ENCODE data around the gene TCTN1.
"Not testable (repeated sequence)": the region's sequence is repeated elsewhere in the genome, so short reads cannot be mapped to it uniquely, and the experiment has no call there.

Gene TCTN1

DNA sequence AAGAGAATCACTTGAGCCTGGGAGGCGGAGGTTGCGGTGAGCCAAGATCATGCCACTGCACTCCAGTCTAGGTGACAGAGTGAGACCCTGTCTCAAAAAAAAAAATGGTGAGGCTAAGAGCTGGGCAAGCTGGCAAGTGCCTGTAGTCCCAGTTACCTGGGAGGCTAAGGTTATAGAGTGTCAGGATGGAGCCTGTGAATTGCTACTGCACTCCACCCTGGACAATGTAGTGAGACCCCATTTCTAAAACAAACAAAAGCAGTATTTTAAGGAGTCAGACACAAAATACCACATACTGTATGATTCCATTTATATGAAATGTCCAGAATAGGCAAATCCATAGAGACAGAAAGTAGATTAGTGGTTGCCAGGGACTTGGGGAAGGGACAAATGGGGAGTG is 26.8 kb upstream of the TCTN1 start:
- DNase-seq, result not testable (repeated sequence)

DNA sequence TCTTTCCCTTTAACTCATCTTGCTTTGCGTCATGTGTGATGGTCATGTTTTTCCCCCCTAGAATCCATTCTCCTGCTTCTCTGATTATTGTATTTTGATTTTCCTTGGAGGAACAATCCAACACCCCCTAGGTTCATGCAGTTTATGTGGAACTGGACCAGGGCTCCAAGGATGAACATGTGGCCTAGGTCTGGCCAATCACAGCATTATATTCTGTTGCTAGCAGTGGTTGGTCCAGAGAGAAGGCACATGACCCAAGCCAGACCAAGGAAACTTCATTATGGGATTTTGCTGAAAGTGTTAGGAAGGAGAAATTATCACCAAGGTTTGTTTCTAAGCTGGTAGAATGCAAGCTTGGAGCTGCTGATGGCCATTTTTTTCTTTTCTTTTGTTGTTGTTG is 23.9 kb upstream of the TCTN1 start:
- no peak for DNase-seq

DNA sequence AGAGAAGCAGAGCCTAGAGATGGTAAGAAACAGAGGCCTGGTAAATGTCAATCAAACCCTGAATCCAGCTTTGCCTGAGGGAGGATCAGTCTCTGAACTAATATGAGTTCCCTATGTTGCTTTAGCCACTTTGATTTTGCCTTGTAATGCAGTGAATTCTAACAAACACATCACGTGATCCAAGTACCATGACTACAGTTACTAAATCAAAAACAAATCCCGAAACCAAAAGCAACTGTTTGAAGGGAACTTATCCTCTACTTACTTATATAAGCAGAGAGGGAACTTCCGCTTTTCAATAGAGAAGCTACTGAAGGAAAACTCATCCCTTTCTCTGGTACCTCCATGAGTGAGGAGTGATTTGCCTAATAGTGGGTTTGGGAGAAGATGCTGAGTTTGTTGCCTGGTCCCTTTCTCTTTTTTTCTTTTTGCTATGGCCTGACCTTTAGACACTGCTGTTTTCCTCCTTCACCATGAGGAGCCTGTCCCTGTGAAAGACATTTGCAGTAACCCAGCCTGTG is 23.1 kb upstream of the TCTN1 start:
- no peak for DNase-seq

DNA sequence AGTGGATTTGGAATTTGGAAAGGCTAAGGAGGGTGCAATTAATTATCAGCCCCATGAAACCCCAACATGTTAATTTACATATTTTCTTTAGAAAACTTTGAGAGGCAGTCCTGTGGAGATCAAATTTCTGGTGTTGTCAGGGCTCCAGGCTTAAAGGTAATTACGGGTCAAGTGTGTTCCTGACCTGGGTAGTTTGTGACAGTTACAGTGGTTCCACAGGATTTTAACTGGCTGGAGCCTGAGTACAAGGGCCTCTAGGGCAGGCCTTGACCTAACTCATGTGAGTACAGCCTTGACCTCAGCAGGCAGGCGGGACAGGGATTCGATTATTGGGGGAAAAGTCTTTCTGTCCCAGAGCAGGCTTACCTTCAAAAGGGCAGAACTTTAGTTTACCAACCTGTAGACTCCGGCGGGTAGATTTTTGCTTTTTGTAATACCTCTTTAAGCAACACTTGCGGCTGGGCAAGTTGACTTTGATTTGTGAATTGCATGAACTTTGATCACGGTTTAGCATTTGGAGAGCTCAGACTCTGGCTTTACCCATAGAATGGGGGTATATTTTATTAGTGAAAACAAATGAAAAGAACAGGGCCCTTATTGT is 22.4 kb upstream of the TCTN1 start:
- no peak for DNase-seq

DNA sequence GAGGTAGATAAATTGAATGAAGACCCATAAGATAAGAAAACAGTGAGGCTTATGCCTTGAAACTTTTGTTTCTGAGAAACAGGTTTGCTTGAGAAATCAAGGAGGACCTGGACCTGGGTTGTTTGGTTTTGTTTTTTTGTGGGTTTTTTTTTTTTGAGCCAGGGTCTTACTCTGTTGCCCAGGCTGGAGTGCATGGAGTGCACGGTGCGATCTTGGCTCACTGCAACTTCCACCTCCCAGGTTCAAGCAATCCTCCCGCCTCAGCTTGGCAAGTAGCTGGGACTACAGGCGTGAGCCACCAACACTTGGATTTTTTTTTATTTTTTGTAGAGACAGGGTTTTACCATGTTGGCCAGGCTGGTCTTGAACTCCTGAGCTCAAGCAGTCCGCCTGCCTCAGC is 21.9 kb upstream of the TCTN1 start:
- DNase-seq, result no peak

DNA sequence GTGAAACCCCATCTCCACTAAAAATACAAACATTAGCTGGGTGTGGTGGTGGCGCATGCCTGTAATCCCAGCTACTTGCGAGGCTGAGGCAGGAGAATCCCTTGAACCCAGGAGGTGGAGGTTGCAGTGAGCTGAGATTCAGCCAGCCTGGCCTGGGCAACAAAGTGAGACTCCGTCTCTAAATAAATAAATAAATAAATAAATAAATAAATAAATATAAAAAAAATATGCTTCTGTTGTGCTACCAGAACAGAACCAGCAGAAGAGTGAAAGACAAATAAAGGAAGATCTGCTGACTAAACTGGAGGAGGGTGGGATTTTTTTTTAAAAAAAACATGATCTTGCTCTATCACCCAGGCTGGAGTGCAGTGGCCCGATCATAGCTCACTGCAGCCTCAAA is 21.0 kb upstream of the TCTN1 start:
- not testable (repeated sequence) for DNase-seq

DNA sequence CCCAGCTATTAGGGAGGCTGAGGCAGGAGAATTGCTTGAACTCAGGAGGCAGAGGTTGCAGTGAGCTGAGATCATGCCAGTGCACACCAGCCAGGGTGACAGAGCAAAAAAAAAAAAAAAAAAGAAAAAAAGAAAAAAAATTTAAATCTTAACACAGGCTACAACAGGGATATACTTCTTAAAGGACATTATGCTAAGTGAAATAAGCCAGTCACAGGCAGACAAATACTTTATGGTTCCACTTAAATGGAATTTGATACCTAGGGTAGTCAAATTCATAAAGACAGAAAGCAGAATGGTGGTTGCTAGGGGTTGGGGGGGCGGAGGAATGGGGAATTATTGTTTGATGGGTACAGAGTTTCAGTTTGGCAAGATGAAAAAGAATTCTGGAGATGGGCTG is 16.0 kb upstream of the TCTN1 start:
- DNase-seq, result no peak

DNA sequence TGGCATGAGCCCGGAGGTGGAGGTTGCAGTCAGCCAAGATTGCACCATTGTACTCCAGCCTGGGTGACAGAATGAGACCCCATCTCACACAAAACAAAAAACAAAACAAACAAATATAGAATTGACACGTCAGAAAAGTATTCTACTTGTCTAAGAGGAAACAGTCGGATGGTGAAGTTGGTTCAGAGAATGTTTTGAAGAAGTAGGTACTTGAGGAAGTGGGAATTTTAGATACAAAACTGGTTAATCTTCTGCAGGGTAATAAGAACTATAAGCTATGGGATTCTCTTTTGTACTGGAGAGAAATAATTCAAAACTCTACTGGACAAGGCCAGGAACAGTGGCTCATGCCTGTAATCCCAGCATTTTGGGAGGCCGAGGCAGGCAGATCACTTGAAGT is 14.6 kb upstream of the TCTN1 start:
- no peak for DNase-seq

DNA sequence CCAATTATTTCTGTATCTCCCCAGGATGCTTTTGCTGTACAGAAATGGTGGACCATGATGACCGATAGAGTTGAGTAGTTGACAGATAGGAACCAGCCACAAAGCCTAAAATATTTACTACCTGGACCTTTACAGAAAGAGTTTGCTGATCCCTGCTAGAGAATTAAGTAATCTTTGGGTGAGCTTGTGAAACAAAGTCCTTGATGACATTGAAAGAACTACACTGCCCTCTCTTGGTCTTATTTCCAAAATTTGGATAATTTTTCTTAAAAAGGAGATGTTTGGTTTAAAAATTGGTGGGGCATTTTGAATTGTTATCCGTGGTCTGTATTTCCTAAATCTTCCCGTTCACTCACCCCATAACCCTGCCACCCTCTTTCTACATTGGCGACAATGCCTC is 13.7 kb upstream of the TCTN1 start:
- DNase-seq, result peak; percentile 13

DNA sequence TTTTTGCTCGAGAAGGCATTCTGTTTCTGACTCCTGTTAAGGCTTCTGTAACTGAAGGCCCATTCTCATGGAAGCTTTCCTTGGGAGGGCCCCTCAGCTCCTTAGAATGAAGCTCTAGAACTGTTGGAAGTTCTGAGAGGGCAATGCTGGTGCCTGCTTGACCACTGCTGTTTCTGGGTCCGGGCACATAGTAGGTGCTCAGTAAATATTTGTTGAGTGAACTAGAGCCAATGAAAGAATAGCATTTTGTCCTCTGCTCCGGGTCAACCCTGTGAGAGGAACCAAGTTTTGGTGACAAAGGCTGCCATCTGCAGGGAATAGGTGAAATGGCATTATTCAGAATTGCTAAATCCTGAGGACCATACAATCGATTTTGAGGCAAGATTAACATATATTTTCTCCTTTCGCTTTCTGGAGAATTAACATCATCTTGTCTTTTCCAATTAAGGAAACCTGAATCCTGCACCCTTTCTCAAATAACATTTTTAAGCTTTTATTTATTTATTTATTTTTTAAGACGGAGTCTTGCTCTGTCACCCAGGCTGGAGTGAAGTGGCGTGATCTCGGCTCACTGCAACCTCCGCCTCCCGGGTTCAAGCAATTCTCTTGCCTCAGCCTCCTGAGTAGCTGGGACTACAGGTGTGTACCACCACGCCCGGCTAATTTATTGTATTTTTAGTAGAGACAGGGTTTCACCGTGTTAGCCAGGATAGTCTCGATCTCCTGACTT is 11.7 kb upstream of the TCTN1 start:
- not testable (repeated sequence) for DNase-seq

DNA sequence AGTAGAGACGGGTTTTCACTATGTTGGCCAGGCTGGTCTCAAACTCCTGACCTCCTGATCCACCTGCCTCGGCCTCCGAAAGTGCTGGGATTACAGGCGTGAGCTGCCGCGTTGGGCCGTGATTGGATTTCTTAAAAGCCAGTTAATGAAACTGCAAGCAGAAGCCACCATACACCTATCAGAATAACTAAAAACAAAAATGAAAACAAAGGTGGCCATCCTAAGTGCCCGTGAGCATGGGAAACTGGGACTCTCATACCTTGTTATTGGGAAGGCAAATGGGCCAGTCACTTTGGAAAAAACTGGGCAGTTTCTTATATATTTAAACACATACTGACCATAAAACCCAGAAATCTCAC is 7.7 kb upstream of the TCTN1 start:
- no peak for DNase-seq

DNA sequence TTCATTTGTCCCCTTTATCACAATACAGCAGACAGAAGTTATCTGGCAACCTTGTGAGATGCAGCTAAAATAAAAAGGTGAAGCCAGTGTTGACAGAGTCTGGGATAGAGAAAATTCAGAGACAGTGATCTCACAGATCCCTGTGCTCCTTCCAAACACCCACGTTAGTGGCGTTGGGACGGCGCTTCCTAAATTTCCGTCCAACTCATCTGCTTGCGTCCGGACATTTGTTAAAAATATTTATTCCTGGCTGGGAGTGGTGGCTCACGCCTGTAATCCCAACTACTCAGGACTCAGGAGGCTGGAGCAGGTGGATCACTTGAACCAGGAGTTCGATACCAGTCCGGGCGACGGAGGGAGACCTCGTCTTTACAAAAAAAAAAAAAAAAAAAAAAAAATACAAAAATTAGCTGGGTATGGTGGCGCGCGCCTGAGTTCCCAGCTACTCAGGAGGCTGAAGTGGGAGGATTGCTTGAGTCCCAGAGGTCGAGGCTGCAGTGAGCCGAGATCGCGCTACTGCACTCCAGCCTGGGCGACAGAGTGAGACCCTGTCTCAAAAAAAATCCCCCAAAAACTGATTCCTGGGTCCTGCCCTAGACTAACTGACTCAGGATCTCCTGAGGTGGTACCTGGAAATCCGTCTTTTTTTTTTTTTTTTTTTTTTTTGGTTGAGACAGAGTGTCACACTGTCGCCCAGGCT is 708 bp upstream of the TCTN1 start:
- no peak for DNase-seq

DNA sequence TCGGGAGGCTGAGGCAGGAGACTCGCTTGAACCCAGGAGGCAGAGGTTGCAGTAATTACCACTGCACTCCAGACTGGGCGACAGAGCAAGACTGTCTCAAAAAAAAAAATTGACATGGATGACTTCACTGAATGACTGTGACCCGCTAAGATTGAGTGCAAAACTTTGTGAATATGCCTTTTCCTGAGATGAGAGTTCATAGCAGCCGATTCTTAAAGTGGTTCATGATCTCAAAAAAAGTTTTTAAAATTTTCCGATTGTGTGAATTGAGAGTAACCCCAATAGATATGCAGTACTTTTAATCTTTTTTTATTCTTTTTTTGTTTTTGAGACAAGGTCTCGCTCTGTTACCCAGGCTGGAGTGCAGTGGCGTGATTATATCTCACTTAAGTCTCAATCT is 1.2 kb downstream of the TCTN1 start:
- no peak for DNase-seq

DNA sequence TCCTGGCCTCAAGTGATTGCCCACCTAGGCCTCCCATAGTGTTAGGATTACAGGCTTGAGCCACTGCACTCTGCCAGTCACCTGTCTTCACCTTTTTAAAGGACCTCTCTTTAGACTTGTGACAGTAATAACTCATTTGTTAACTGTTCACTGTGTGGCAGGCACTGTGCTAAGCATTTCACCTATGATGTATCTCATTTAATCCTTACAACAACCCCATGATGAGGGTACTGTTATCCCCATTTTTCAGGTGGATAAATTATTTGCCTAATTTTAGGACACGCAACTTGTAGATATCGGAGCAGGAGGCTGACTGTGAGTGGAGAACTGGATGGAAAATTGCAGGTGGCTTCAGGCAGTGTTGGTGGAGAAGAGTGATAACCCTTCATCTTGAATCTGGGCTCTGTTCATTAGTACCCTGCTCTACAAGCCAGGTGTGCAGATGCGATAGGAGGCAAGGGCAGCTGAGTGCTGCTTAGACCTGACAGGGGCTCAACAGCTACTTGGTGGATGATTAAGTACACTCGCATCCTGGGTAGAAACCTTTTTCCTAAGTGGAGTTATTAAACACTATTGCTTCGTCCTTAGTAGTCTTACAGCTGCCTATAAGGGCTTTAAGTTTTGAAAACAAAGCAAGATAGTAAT is 2.7 kb downstream of the TCTN1 start:
- DNase-seq, result no peak

DNA sequence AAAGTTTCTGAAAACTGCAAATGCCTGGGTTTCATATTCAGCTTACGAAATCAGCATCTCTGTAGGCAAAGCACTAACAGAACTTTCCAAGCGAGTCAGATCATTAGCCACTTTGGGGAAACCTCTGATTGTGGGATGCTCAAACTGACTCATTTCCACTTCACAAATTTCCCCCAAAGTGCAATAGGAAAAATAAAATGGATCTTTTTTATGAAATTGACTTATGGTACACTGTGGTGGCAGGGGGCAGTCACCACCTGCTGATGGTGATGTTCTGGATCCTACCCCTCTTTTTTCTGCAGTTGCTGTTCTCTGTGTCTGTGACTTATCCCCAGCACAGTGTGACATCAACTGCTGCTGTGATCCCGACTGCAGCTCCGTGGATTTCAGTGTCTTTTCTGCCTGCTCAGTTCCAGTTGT is 5.6 kb downstream of the TCTN1 start:
- no peak for DNase-seq

DNA sequence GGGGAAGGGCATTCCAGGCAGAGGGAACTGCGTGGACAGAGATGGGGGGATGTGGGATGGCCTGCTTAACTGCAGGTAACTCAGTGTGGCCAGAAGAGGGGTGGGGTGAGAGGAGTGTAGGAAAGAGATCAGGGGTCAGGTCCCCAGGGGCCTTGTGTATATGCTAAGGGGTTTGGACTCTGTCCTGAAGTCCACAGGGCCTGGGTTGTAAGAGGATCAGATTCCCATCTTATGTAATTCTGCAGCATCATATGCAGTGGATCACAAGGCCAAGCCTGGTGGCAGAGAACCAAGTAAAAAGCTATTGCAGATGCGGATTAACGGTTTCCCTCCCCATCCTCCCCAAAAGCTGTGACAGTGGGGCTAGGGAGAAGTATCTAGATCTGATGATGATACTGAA is 8.7 kb downstream of the TCTN1 start:
- no peak for DNase-seq

DNA sequence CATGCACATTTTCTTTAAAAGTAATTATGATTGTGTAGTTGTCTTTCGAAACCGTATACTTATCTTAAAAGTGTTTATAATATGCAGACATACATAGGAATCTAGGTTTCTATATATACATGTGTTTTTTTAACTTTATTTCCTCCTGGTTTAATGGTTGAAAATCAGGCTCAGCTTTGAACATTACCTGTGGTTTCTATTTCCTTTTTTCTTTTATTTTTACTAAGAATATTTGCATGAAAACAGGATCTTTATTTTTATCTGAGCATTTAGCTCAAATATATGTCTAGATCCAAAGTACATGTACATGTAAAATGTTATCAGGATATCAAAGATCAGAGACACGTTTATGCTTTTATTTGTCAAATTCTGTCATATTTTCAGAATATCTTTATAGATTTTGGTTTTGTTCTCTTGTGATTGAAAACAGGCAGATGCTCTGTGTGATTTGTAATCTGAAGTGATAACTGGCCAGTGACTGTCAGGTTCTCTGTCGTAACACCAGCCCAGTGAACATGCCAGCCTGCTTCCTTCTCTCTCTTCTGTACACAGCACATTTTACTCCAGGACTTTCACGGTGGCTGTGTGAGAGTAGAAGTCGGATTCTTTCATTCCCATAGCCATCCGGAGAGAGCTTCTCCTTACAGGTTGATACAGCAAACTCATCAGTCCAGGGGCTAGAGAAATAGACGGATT is 13.7 kb downstream of the TCTN1 start:
- DNase-seq, result no peak

DNA sequence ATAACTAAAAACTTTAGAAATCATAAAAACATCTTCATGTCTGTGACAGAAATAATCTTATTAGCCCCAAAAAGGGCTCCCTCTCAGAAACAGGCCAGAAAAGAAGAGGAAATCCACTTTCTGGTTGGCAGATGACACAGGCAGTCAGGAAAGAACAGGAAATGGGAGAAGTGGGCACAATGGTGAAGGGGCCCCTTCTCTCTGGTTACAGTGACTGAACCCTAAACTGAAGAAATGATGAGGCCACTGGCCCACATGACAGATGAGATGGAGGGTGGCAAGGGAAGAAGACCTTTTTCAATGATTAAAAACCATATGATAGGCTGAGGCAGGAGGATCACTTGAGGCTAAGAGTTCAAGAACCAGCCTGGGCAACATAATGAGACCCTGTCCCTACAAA is 21.1 kb downstream of the TCTN1 start:
- no peak for DNase-seq

DNA sequence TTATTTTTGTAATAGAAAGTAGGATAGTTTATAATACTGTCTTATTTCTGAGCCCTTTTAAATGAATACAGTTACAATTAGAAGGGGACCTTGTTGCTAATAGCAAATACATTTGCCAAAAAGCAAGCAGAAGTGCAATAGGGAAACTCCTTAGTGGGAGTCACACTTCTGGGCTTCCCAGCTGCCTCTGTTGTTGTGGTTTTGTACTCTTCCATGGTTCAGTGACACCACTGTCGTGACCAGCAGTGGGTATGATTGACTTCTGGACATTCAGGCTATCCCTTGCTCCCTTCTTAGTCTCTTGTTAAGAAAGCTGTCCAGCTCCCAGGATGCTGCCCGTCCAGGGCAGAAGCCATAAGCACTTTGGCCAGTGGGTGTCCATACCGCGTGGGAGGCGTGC is 22.6 kb downstream of the TCTN1 start:
- DNase-seq, result no peak

DNA sequence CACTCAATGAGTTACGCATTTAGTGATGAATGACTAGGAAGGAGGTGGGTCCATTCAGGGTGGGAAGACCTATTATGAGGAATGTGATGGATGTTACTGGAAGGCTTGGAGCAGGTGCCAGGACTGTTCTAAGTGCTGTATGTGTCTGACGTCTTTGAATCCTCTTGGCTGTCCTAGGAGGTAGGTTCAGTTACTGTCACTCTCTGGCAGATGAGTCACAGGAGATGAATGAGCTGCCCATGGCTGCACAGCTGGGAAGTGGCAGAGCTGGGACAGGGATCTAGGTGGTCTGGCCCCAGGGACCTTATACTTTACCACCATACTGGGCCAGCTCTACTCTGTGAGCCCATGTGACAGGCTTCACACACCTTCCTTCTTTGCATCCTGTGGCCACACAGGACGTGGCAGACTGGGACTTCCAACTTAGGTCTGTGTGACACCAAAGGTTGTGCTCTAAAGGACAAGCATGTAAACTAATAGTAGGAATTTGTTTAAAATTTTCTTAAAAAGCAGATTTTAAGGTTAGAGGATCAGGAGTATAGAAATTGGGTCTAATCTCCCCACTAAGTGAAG is 24.0 kb downstream of the TCTN1 start:
- no peak for DNase-seq

DNA sequence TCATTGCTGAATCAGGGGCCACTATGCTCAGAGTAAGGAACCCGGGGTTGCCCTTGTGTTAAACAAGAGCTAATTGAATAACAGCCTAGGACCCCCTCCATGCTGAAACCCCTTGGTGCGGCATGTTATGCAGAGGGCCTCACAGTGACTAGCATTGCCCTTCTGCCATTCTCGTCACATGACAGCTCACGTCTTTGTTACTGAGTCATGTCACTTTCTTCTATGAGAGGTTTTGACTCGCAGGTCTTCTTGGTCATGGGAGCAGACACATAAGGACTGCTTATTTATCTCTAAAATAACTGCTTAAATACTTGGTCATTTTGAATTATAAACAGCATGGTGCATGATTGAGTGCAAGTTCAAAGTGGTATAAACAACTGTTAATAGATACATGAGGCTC is 24.9 kb downstream of the TCTN1 start:
- no peak for DNase-seq

DNA sequence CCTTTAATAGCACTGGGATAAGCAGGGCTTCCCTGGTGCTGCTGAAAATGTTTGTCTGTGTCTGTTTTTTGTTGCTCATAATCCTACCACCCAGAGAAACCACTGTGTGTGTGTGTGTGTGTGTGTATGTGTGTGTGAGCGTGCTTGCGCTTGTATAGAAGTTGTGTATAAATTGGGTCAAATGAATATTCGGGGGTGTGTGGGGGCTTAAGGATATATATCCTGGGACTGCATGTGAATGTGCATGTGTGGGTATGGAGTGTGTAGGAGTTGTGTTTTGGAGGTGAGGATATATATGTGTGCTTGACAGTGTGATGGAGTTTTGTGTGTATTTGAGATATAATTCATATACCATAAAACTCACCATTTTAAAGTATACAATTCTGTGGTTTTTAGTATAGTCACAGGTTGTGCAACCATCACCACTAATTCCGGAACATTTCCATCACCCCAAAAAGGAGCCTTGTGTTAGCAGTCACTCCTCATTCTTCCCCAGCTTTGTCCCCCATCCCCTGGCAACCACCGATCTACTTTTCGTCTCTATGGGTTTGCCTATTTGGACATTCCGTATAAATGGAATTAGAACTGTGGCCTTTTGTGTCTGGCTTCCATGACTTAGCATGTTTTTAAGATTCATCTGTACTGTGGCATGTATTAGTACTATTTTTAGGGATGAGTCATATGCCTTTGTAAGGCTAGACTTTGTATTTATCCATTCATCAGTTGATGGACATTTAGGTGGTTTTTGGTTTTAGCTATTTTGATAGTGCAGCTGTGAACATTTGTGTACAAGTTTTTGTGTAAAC is 25.6 kb downstream of the TCTN1 start:
- no peak for DNase-seq

All from DMS79 (cell line).